GM23338 (cell line): ENCODE results near the gene PNMA1. TPM values are rescaled to one million over a fixed set of nuclear protein-coding genes. Genes with fewer than 3 reads are reported as not detected.
A peak's percentile ranks its signal among the peaks of the same experiment; 100 is the strongest.

ENCODE experiments used
- ATAC-seq: fragments of 200-7000 bp; cut with Tn5 transposase; 3 replicates; pipeline ENCODE4 v1.9.1; 2020
- DNase-seq: peaks from one replicate; pipeline ENCODE4 v3.0.0-alpha.2; 2015; ENCODE audit warnings: low spot score
- H2AFZ ChIP-seq: fragments of 200-600 bp; sonication (generic); 2 replicates; pipeline ENCODE4 v1.8.0; 2016; ENCODE audit warnings: antibody characterized with exemption, mild to moderate bottlenecking, moderate library complexity
- H3F3A ChIP-seq: fragments of 200-600 bp; sonication (generic); replicated peaks from 2 replicates; pipeline ENCODE4 v1.8.0; 2017; ENCODE audit warnings: antibody characterized with exemption, mixed run types, low read depth
- H3K27ac ChIP-seq: fragments of 200-600 bp; sonication (generic); 2 replicates; pipeline ENCODE4 v1.6.1; 2016; ENCODE audit warnings: low read depth
- H3K27me3 ChIP-seq: fragments of 200-600 bp; sonication (generic); 2 replicates; pipeline ENCODE4 v1.8.0; 2016; ENCODE audit warnings: mild to moderate bottlenecking, mixed run types, moderate library complexity; ENCODE audit not compliant: insufficient read depth
- H3K36me3 ChIP-seq: fragments of 200-600 bp; sonication (generic); 2 replicates; pipeline ENCODE4 v1.8.0; 2016; ENCODE audit warnings: mild to moderate bottlenecking; ENCODE audit not compliant: insufficient read depth
- H3K4me1 ChIP-seq: fragments of 200-600 bp; sonication (generic); 2 replicates; pipeline ENCODE4 v1.8.0; 2016; ENCODE audit warnings: mild to moderate bottlenecking, moderate library complexity; ENCODE audit not compliant: insufficient read depth
- H3K4me2 ChIP-seq: fragments of 200-600 bp; sonication (generic); 2 replicates; pipeline ENCODE4 v1.7.1; 2017; ENCODE audit warnings: mixed run types
- H3K4me3 ChIP-seq: fragments of 200-600 bp; sonication (generic); 2 replicates; pipeline ENCODE4 v1.6.1; 2016; ENCODE audit warnings: mixed run types
- H3K79me2 ChIP-seq: fragments of 200-600 bp; sonication (generic); replicated peaks from 2 replicates; pipeline ENCODE4 v1.8.0; 2017; ENCODE audit warnings: mild to moderate bottlenecking; ENCODE audit not compliant: insufficient read depth
- H3K9me2 ChIP-seq: fragments of 200-600 bp; sonication (generic); 2 replicates; pipeline ENCODE4 v1.8.0; 2017; ENCODE audit not compliant: insufficient read depth
- H4K20me1 ChIP-seq: fragments of 200-600 bp; sonication (generic); replicated peaks from 2 replicates; pipeline ENCODE4 v1.8.0; 2017; ENCODE audit warnings: mild to moderate bottlenecking; ENCODE audit not compliant: insufficient read depth
- H3K27ac Mint-ChIP-seq: 2 replicates; pipeline ENCODE4 v1.8.0; 2020; ENCODE audit warnings: inconsistent platforms, mild to moderate bottlenecking, moderate library complexity, mixed read lengths
- H3K27me3 Mint-ChIP-seq: 3 replicates; pipeline ENCODE4 v1.8.0; 2022; ENCODE audit warnings: low read depth, mild to moderate bottlenecking, moderate library complexity, mixed read lengths, inconsistent platforms; ENCODE audit not compliant: insufficient read depth, poor library complexity
- H3K36me3 Mint-ChIP-seq: 3 replicates; pipeline ENCODE4 v1.8.0; 2021; ENCODE audit warnings: low read depth, mild to moderate bottlenecking, inconsistent platforms, moderate library complexity, mixed read lengths
- H3K4me1 Mint-ChIP-seq: 3 replicates; pipeline ENCODE4 v1.8.0; 2020; ENCODE audit warnings: mild to moderate bottlenecking, inconsistent platforms, mixed read lengths
- H3K4me3 Mint-ChIP-seq: 3 replicates; pipeline ENCODE4 v1.8.0; 2021; ENCODE audit warnings: moderate library complexity, mild to moderate bottlenecking, inconsistent platforms, mixed read lengths
- H3K9me3 Mint-ChIP-seq: 3 replicates; pipeline ENCODE4 v1.8.0; 2020; ENCODE audit warnings: moderate library complexity, mild to moderate bottlenecking, inconsistent platforms, mixed read lengths
- CREB1 ChIP-seq: fragments of 250-450 bp; sonication (Bioruptor Pico); IDR thresholded peaks from 2 replicates; pipeline ENCODE4 v1.5.0; 2020; ENCODE audit warnings: low read depth, mild to moderate bottlenecking, moderate library complexity
- EZH2 ChIP-seq: fragments of 200-600 bp; sonication (generic); IDR thresholded peaks from one replicate; pipeline ENCODE4 v1.8.0; 2017; ENCODE audit warnings: antibody characterized with exemption, mild to moderate bottlenecking, low read depth; ENCODE audit not compliant: unreplicated experiment
- EZH2phosphoT487 ChIP-seq: fragments of 200-600 bp; sonication (generic); IDR thresholded peaks from one replicate; pipeline ENCODE4 v1.8.1; 2018; ENCODE audit warnings: antibody characterized with exemption; ENCODE audit not compliant: unreplicated experiment
- JUNB ChIP-seq: IDR thresholded peaks from one replicate; pipeline ENCODE4 v1.6.1; 2016; ENCODE audit warnings: antibody characterized with exemption; ENCODE audit not compliant: unreplicated experiment
- NANOG ChIP-seq: IDR thresholded peaks from 2 replicates; pipeline ENCODE4 v1.6.1; 2016; ENCODE audit warnings: antibody characterized with exemption, borderline replicate concordance
- POLR2AphosphoS5 ChIP-seq: IDR thresholded peaks from 2 replicates; pipeline ENCODE4 v1.6.1; 2016; ENCODE audit warnings: antibody characterized with exemption, low read depth
- ZNF114 ChIP-seq: fragments of 250-450 bp; sonication (Bioruptor Pico); IDR thresholded peaks from 2 replicates; pipeline ENCODE4 v1.5.0; 2020; ENCODE audit warnings: mild to moderate bottlenecking, moderate library complexity
- ZNF331 ChIP-seq: fragments of 250-450 bp; sonication (Bioruptor Pico); IDR thresholded peaks from 2 replicates; pipeline ENCODE4 v1.5.0; 2020; ENCODE audit warnings: low read depth, mild to moderate bottlenecking, moderate library complexity
- polyA plus RNA-seq: library from polyadenylated mRNA; unstranded; fragments of >200 nt; fragmentation: Nextera tagmentation; extraction: Ambion mirVana; gene quantifications from 2 replicates; pipeline ENCODE4 v1.2.1, GENCODE V29; 2016
- total RNA-seq: library from RNA; depleted of rRNA; stranded (reverse); fragments of >200 nt; shearing (Covaris generic); gene quantifications from 2 replicates; pipeline ENCODE4 v1.2.3, GENCODE V29; 2014
- TF ChIP-seq, protein P1 (sequence below): fragments of 250-450 bp; sonication (Bioruptor Pico); IDR thresholded peaks from 2 replicates; pipeline ENCODE4 v1.5.0; 2020; ENCODE audit warnings: mild to moderate bottlenecking, moderate library complexity

PNMA1 gene
- total and polyA plus RNA-seq, 2 experiments from 2014 or later, result 18.2 to 32.9 TPM

DNA sequence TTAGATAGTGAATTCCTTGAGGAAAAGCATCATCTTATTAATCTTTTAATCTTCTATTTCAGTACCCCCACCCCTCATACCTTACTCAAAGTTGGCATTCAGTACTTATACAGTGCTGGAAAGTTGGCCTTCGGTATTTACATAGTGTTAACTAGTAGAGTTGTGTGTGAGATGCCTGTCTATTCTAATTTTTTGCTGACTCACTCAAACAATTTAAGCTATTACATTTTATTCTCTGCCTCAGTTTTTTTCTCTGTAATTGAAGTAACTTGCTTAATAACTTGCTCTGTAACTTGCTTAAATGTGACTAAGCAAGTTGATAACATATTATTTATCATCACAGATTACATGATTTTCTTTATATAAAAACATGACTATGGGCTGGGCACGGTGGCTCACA is 49.1 kb downstream of the PNMA1 start:
- no peaks in the 10 kb centered on the region for H3K9me2 ChIP-seq
- DNase-seq (no peak), ATAC-seq (no peak)
- 0 out of 2 replicates have a peak overlapping the region, but pooled peaks have one; percentile 27 for H3K27ac Mint-ChIP-seq
- H3K27ac ChIP-seq, result no peak overlapping the region
- no peak overlapping the region for H3K4me3 Mint-ChIP-seq
- H3K9me3 Mint-ChIP-seq, result no peaks in the 10 kb centered on the region
- H3K27me3 Mint-ChIP-seq, result peaks cover 6% of the 10 kb centered on the region
- H3K4me1 Mint-ChIP-seq, result no peaks in the 10 kb centered on the region
- no peaks in the 10 kb centered on the region for H4K20me1 ChIP-seq
- no peaks in the 10 kb centered on the region for H3K36me3 ChIP-seq
- no peaks in the 10 kb centered on the region for H3K4me1 ChIP-seq
- no peak overlapping the region for H2AFZ ChIP-seq
- no peaks in the 10 kb centered on the region for H3K27me3 ChIP-seq
- H3K4me3 ChIP-seq, result no peak overlapping the region
- no peak for TF ChIP-seq ZNF331 (CRISPR knock-in tag)
- no peak for TF ChIP-seq POLR2AphosphoS5
- TF ChIP-seq EZH2phosphoT487, result no peak
- TF ChIP-seq NANOG, result no peak
- no peak for TF ChIP-seq ZNF114 (CRISPR knock-in tag)
- no peak for TF ChIP-seq EZH2
- no peak for TF ChIP-seq JUNB
- TF ChIP-seq, protein P1, sequence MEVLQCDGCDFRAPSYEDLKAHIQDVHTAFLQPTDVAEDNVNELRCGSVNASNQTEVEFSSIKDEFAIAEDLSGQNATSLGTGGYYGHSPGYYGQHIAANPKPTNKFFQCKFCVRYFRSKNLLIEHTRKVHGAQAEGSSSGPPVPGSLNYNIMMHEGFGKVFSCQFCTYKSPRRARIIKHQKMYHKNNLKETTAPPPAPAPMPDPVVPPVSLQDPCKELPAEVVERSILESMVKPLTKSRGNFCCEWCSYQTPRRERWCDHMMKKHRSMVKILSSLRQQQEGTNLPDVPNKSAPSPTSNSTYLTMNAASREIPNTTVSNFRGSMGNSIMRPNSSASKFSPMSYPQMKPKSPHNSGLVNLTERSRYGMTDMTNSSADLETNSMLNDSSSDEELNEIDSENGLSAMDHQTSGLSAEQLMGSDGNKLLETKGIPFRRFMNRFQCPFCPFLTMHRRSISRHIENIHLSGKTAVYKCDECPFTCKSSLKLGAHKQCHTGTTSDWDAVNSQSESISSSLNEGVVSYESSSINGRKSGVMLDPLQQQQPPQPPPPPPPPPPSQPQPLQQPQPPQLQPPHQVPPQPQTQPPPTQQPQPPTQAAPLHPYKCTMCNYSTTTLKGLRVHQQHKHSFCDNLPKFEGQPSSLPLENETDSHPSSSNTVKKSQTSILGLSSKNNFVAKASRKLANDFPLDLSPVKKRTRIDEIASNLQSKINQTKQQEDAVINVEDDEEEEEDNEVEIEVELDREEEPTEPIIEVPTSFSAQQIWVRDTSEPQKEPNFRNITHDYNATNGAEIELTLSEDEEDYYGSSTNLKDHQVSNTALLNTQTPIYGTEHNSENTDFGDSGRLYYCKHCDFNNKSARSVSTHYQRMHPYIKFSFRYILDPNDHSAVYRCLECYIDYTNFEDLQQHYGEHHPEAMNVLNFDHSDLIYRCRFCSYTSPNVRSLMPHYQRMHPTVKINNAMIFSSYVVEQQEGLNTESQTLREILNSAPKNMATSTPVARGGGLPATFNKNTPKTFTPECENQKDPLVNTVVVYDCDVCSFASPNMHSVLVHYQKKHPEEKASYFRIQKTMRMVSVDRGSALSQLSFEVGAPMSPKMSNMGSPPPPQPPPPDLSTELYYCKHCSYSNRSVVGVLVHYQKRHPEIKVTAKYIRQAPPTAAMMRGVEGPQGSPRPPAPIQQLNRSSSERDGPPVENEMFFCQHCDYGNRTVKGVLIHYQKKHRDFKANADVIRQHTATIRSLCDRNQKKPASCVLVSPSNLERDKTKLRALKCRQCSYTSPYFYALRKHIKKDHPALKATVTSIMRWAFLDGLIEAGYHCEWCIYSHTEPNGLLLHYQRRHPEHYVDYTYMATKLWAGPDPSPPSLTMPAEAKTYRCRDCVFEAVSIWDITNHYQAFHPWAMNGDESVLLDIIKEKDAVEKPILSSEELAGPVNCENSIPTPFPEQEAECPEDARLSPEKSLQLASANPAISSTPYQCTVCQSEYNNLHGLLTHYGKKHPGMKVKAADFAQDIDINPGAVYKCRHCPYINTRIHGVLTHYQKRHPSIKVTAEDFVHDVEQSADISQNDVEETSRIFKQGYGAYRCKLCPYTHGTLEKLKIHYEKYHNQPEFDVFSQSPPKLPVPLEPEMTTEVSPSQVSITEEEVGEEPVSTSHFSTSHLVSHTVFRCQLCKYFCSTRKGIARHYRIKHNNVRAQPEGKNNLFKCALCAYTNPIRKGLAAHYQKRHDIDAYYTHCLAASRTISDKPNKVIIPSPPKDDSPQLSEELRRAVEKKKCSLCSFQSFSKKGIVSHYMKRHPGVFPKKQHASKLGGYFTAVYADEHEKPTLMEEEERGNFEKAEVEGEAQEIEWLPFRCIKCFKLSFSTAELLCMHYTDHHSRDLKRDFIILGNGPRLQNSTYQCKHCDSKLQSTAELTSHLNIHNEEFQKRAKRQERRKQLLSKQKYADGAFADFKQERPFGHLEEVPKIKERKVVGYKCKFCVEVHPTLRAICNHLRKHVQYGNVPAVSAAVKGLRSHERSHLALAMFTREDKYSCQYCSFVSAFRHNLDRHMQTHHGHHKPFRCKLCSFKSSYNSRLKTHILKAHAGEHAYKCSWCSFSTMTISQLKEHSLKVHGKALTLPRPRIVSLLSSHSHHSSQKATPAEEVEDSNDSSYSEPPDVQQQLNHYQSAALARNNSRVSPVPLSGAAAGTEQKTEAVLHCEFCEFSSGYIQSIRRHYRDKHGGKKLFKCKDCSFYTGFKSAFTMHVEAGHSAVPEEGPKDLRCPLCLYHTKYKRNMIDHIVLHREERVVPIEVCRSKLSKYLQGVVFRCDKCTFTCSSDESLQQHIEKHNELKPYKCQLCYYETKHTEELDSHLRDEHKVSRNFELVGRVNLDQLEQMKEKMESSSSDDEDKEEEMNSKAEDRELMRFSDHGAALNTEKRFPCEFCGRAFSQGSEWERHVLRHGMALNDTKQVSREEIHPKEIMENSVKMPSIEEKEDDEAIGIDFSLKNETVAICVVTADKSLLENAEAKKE (CRISPR knock-in tag), result no peak
- no peak for TF ChIP-seq CREB1
- no peak overlapping the region for H3K4me2 ChIP-seq
- H3F3A ChIP-seq, result no peaks in the 10 kb centered on the region
- no peaks in the 10 kb centered on the region for H3K79me2 ChIP-seq
- peaks cover 9% of the 10 kb centered on the region; the same call in 2 of the 3 replicates for H3K36me3 Mint-ChIP-seq
